Hypothalamus (tissue), 51 donors: ENCODE measurements around the gene MORN1.

ENCODE experiments used
- DNase-seq, 51 donors: peaks; one replicate each; lab custom pipeline; 2025; lab: John Stamatoyannopoulos, UW

Gene MORN1

DNA sequence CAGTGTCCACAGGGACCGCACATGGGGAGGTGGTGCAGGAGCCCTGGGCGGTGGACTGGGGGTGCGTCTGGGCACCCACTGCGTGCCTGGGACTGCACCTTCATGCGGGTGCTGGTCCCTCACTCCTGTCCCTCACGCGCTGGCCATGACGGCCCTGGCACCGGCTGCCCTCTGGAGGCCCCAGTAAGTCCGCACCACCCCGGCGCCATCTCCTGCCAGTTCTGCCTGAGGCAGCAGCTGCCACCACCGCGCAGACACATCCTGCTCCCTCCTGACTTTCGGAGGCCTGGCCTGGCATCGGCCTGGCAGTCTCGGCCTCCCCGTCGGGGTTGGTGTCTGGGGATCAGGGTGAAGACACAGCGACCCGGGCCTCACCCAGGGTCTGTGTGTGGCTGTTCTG lies 64.8 kb downstream of the MORN1 start:
- DNase-seq = no peak

DNA sequence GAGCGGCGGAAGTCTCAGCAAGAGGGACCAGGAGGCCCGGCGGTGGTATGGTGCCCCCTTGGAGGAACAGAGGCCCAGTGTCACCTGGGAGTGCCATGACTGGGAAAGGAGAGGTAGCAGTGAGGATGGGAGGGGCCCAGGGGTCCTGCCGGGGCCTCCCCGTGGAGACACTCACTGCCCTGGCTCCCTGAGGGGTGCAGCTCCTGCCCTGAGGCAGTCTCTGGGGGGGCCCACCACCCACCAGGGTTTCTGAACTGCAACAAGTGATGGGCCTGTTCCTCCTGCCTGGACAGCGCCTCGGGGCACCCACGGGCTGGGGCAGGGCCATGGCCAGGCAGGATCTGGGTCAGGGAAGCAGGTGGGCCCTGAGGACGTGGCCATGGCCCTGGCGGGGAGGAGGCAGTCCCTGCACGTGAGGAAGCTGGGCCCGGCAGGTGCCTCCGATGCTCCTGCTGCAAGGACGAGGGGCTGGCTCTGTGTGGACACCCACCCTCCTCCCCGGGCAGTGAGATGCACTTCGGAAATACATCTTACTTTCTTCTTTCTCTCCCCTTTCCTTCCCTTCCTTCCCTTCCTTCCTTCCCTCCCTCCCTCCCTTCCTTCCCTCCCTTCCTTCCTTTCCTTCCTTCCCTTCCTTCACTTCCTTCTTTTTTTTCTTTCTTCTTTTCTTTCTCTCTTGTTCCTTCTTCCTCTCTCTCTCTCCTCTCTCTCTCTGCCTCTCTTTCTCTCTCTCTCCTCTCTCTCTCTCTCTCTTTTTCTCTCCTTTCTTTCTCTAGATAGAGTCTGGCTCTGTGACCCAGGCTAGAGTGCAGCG lies 66.6 kb downstream of the MORN1 start:
- no peak for DNase-seq

DNA sequence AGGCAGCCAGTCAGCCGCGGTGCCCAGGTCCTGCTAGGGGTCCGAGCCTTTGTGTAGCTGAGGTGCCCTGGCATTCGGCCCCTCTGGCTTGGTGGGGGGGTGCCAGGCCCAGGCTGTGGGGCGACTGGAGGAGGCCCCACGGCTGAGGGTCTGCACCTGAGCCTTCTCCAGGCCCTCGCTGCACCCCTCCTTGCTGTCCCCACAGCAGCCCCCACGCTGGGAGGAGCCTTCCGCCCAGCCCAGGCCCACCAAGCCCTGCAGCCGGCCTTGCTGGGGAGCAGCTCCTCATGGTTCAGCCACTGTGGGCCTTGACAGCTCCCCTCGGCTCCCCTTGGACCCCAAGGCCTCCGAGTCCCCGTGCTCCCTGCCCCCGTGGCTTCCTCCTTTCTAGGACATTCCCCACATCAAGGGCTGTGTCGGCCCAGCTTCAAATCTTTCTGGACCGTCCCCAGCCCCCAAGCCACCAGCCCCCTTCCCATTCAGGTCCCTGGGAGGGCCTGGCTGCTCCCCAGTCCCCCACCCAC lies 67.8 kb downstream of the MORN1 start:
- no peak for DNase-seq

DNA sequence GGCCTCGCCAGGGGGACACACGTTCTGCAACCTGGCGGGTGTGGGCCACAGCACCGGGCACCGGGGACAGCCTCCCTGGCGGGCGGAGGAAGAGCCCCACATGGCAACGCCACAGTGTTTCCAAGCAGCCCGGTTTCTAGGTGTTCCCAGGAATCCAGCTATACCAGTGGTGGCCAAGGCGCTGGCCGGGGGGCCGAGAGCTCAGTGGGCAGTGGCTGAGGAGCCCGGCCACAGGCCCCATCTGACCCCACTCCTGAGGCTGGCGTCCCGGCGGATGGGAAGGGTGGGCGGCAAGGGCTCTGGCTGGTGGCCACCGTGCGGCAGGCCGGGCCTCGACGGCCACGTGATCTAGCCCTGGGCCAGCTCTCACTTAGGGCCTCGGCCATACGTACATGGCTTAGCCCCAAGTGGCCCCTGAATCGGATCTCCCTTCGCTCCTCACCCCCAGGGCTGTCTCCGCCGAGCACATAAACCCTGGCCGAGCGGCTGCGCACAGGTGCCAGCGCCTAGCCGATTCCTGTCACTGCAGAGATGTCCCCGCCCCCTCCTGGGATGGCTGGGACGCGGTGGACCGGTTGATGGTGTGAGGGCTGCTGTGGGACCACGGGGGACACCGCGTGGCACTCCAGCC lies 68.7 kb downstream of the MORN1 start:
- peak in 17 of 51 donors; percentile 43 to 84 (median 63) for DNase-seq

DNA sequence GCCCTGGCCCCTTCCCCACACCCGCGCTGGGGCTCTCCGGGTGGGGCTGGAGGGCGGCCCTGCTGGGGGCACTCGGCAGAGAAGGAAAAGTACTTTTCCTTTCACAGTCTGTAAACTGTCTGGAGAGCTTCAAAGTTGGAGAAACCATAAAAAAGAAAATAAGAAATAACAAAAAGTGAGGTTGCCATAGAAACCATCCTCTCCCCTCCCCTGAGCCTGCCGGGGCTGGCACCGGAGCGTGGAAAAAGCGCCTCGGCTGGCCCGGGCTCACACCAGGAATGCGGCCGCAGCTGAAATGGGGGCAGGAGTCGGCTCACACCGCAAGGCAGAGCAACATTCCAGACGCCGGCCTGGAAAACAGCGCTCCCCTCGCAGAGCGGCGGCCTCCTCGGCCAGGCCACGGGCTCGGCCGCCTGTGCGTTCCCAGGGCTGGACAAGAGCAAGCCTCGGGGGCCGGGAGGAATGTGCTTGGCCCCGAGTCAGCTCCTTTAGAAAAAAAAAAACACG lies 69.2 kb downstream of the MORN1 start:
- DNase-seq = peak in 28 of 51 donors; percentile 29 to 84 (median 64)

DNA sequence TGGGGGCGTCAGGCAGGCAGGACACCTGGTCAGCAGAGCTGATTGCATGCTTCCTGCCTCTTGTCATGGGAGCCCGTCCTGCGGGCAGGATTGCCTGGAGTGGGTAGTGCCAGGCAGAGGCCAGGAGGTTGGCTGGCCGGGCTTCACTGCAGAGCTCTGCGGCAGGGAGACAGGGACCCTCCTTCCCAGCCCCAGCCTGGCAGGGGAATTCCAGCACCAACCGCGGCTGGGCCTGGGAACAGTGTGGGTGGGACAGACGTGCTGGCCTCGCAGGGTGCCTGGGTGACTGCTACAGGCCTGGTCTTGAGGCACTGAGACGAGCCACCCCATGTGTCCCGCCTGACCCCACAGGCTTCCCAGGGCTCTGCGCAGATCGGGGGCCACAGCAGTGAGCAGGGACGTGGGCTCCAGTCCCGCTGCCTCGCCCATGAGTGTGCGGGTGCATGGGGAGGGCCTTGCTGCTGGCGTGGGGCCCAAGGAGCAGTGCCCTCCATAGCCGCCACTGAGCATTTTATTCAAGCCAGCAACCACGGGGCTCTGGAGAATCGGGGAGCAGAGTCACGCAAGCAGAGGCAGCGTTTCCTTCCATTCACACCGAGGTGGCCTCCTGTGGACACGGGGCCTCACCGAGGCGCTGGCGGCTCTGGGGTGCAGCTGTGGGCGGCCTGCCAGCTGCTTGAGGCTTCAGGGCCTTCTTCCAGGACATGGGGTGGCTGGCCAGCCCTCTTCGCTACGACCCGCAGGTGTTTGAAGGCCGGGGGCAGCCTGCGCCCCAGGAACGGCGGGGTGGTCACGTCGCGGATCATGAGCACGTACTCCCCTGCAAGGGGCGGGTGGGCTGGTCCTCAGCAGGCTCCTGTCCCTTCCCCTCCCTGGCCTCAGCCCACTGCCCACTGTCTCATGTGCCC lies 70.3 kb downstream of the MORN1 start:
- DNase-seq = no peak

DNA sequence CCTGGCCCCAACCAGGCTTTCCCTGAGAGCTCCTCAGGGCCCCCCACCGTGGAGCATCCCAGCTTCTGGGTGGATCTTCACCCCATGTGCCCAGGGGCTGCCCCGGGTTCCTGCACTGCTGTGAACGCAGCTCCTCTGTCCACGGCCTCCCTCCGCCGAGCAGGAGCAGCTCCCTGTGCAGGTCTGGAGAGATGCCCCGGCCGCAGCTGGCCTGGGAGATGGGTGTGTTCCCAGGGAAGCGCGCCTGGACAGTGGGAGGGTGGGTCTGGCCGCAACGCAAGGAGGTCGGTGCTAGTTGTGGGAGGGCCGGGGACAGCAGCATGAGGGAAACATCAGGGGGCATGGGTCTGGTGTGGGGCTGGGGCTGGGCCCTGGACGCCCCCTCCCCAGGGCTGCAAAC lies 71.3 kb downstream of the MORN1 start:
- no peak for DNase-seq

DNA sequence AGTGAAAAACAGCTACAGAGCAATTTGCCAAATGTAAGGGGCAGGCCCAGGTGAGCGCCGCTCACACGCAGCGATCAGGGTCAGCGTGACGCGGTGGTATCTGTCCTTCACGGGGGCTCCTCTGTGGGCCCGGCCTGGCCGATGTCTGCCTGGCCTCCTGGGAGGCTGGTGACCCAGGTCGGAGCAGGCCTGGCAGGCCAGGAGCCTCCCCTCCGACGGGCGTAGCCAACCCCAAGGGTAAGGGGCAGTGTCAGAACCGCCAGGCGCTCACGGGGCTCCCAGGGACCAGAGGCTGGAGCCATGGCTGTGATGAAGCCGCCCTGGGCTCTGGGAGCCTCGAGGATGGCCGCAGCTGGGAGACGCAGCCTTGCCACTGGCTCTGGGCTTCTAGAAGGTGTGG lies 72.1 kb downstream of the MORN1 start:
- no peak for DNase-seq

DNA sequence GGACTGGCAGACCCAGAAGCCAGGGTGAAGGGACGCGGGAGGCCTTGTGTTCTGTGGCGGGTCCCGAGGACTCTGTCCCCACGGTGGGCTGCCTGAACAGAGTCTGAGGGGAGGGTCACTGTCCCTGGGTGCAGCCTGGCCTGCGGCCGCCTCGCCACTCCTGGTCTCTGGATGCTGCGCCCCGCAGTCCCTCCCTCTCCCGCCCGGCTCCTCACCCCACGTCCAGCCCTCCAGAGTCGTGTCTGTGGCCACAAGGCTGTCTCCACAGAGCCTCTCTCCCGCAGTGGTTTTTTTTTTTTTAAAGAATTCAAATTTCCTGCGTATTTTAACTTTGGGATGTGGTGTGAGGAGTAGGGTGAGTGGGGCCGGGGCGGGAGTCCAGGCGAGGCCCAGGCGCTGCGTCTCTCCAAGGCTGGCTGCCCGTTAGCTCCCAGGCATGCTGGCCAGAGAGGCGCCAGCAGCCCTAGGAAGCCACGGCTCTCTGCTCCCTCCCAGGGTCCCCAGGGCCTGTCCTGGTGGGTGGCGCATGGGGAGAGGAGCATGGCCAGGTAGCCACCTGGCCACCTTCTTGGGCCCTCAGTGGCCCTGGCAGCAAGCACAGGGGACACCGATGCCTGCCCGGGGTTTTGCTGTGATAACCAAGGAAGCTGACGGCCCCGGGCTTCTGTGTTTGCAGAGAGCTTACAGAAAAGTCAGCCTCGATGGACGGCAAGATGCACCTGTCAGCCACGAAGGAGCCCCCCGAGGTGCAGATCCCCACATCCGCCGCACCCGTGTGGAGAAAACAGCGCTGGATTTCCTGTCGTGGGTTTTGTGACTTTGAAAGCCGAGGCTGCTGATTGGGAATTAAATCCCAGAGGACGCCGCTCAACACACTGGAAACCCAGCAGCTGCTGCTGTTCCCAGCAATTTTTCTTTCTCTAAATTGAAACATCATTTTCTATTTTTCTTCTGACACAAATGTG lies 72.8 kb downstream of the MORN1 start:
- DNase-seq = no peak

DNA sequence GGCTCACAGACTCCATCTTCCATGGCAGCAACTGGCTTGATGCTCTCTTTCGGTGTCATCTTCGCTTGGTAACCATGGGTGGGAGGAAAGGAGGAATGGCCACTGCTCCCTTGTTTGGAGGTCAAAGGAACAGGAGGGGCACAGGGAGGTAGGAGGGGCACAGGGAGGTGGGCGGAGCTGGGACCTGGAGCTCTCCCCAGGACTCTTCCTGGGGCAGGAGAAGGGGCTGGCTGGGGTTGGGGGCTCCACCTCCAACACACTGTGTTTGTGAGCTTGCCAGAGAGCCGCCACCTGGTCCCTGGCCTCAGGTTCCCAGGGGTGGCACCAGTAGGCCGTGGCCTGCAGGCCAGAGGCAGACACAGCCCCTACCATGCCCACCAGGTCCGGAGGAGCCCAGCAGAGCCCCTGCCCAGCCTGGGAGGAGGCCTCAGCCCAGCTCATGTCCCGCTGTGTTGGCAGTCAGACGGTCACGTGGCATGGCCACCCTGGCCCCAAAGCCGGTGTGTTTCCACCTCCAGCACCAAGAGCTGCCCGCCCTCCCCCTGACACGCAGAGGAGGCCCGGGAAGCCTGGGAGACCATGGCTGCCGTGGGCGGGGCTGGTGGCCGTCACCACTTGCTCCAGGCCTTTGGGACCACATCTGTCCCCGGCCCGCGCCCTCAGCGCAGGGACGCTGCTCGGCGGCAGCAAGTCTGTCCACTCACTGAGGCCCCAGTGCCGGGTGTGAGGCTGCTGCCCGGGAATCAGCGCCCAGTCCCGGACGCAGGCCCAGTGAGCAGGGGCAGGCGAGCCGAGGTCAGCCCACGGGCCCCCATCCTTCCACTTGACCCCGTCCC lies 73.9 kb downstream of the MORN1 start:
- no peak for DNase-seq

DNA sequence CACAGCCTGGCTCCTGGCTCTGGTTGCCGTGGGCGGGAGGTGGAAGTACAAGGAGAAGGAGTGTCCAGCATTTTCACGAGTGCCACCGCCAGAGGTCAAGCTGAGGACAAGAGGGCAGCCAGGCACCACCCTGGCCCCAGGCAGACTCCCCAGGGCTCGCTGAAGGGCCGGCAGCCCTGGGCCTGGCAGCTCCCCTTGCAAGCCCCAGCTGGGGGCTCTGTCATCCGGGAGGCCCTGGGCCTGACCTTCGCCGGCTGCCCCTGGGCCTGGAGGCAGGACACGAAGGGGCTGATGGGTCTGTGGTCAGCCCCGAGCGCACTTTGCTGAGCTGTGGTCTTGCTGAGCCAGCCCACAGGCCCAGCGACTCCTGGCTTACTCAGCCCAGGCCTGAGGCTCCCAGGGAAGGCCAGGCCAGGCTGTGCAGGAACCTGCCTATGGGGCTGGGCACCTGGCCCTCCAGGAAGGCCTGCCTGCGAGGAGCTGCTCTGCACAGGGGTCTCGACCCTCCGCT lies 74.8 kb downstream of the MORN1 start:
- no peak for DNase-seq

DNA sequence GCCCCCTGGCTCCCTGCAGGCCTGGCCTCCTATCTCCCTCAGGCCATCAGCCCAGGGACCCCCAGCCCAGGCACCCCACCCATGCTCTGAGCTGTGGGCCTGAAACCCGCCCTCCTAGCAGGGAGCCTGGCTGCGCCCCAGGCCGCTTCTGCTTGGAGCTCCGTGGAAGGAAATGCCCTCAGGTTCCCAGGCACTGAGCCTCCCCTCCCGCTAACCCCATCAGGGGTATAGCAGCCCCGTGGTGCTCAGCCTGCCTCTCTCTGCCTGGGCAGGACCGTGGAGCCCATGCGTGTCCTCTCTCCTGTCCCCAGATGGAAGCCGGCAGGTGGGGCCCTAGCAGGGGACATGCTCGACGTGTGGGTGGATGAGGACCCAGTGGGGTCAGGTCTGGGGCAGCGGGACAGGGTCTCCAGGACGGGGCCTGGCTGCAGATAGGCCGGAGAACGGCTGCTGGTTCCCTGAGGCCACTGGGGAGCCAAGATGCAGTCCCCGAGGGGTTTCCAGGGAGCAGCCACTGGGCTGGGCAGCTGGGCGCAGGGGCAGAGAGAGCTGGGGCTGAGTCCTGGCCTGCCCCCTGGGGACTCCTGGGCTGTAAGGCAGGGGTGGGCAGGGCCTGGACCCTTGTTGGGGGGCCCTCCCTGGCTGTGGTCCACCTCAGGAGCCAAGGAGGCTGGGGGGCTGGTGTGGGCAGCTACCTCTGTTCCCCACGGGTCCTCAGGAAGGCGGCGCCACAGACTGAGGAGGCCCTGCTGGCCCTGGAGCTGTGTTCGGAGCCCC lies 75.5 kb downstream of the MORN1 start:
- DNase-seq = no peak

DNA sequence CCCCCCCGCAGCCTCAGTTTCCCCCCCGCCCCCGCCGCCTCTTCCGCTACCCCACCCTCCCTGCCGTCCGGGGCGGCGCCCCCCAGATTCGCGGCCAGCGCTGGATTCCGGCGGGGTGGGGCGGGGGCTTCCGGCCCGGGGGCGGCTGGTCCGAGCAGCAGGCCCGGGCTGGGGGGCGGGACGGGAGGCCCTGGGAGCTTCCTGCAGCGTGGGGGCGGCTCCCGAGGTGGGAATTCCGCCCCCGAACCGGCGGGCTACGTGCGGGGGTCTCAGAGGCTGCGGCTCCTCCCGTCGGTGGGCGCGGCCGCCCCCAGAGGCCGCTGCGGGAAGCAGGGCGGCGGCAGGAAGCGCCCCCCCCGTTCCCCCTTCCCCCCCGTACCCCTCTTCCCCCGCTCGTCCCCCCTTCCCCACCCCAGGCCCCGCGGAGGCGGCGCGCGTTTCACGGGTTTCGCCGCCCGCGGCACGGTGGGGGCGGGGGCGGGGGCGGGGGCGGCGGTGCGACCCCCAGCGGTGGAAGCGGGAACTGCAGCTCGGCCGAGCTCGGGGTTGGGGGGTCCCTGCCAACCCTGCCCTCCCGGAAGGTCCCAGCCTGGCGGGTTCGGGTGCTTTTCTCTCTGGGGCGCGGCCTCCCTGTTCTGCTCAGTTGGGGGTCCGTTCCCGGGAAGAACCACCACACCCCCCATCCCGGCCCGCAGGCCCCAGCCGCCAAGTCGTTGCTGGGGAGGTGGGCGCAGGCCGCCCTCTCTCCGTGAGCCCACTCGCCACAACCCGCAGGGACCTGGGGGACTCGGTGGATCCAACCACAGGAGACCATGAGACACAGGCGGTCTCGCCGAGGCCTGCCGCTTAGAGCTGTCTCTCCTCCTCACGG lies 76.3 kb downstream of the MORN1 start:
- DNase-seq = peak in 7 of 51 donors; percentile 7 to 45 (median 38)

DNA sequence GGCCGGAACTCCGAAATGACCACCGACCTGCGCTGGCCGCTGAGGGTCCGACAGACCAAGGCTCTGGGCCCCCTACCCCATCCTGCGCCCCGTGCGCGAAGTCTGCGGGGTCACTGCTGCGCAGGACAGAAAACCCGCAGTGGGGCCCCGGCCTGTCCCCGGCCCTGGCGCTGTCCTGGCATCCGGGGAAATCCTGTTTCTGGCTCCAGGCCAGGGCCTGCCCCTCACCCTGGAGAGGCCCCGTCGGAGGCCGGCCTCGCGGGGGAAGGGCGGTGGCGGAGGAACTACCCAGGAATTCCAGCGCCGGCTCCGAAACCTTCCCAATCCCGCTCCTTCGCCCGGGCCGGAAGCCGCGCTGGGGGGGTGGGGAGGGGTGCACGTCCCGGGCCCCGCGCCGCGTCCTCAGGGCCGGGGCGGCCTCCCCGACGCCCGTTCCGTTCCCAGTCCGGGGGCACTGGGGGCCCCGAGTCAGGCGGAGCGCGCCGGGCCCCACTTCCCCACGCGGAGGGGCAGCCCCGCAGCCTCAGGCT lies 77.0 kb downstream of the MORN1 start:
- DNase-seq = peak in 1 of 51 donors; percentile 34

DNA sequence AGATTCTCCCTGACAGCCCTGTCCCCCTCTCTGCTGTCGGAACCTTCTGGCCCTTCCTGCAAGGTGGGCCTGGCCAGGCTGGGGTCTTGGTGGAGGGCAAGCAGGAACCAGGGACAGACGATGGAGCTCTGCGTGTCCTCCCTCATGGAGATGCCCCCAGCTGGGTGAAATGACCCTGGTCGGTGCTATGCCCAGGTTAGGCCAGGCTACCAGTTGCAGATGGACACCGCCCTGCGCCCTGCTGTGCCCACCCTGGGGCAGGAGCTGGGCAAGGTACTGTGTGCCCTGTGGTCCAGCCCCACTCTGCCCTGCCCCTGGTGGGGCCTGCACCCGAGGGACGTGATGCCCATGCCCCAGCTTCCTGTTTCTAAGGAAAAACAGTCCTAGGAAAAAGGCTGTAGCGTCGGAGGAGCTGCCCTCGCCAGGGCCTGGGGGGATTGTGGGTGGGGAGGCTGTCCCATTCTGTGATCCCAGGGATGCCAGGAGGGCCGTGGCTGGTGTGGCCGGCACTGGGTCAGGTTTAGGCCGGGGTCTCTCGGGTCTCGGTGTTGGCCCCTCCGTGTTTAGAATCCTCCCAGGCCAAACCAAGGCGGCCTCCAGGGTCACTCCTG lies 77.6 kb downstream of the MORN1 start:
- DNase-seq = no peak
